ENCODE measurements around the gene SCAPER.
A peak's percentile ranks its signal among the peaks of the same experiment; 100 is the strongest.
"Not testable (repeated sequence)": the region's sequence is repeated elsewhere in the genome, so short reads cannot be mapped to it uniquely, and the experiment has no call there.

Gene SCAPER

GRCh38 chr15:76313731-76314130, 591.4 kb downstream of the SCAPER start:
- Histone ChIP-seq H3K27me3 (no peaks in the 10 kb centered on the region), H3K4me1 (no peaks in the 10 kb centered on the region), H3K4me3 (ENCODE audit: low read depth, low read length) (no peak overlapping the region), H3K36me3 (no peaks in the 10 kb centered on the region), H3K9me3 (no peaks in the 10 kb centered on the region)
- no peak for DNase-seq
- TF ChIP-seq CTCF (IDR thresholded peaks at IDR 0.05; ENCODE audit: low read depth, low read length) = no peak

- H3K9me3 ChIP-seq; H3K4me3 ChIP-seq (ENCODE audit: low read depth, low read length); DNase-seq; H3K4me1 ChIP-seq; H3K36me3 ChIP-seq; H3K27me3 ChIP-seq: not testable (repeated sequence)
These were observed 592.0 kb downstream of the SCAPER start for GRCh38 chr15:76313175-76313567.

GRCh38 chr15:76312540-76313174, 592.5 kb downstream of the SCAPER start:
- H3K4me3 ChIP-seq (ENCODE audit: low read depth, low read length) = no peak overlapping the region
- no peaks in the 10 kb centered on the region for H3K4me1 ChIP-seq
- TF ChIP-seq CTCF (IDR thresholded peaks at IDR 0.05; ENCODE audit: low read depth, low read length) = no peak
- no peaks in the 10 kb centered on the region for H3K36me3 ChIP-seq
- no peaks in the 10 kb centered on the region for H3K9me3 ChIP-seq
- H3K27me3 ChIP-seq = no peaks in the 10 kb centered on the region
- no peak for DNase-seq

GRCh38 chr15:76311100-76311953, 593.8 kb downstream of the SCAPER start, which contains the start of gene ETFA:
Gene ETFA, minus strand, starts transcription at chr15:76311469. Its CDS starts 81 bp downstream, at chr15:76311388.
- TF ChIP-seq CTCF (IDR thresholded peaks at IDR 0.05; ENCODE audit: low read depth, low read length) = no peak
- no peaks in the 10 kb centered on the region for H3K4me1 ChIP-seq

GRCh38 chr15:76310475-76311099, 594.6 kb downstream of the SCAPER start:
- no peaks in the 10 kb centered on the region for H3K4me1 ChIP-seq
- no peaks in the 10 kb centered on the region for H3K36me3 ChIP-seq
- peak overlapping the region; percentile 88 for H3K4me3 ChIP-seq (ENCODE audit: low read depth, low read length)
- DNase-seq = peak; percentile 28
- no peak for TF ChIP-seq CTCF (IDR thresholded peaks at IDR 0.05; ENCODE audit: low read depth, low read length)
- H3K9me3 ChIP-seq = no peaks in the 10 kb centered on the region
- no peaks in the 10 kb centered on the region for H3K27me3 ChIP-seq

More at GRCh38 chr15:76311100-76311953, 593.8 kb downstream of the SCAPER start, which contains the start of gene ETFA:
- peak; percentile 99 for DNase-seq
- no peaks in the 10 kb centered on the region for H3K36me3 ChIP-seq
- H3K9me3 ChIP-seq = no peaks in the 10 kb centered on the region
- H3K27me3 ChIP-seq = no peaks in the 10 kb centered on the region
- peak within 1 kb of the TSS; percentile 88 for H3K4me3 ChIP-seq (ENCODE audit: low read depth, low read length)

GRCh38 chr15:76309601-76310330, 595.4 kb downstream of the SCAPER start:
- Histone ChIP-seq H3K9me3 (no peaks in the 10 kb centered on the region), H3K27me3 (no peaks in the 10 kb centered on the region), H3K4me1 (no peaks in the 10 kb centered on the region), H3K4me3 (ENCODE audit: low read depth, low read length) (peak overlapping the region; percentile 88), H3K36me3 (no peaks in the 10 kb centered on the region)
- no peak for TF ChIP-seq CTCF (IDR thresholded peaks at IDR 0.05; ENCODE audit: low read depth, low read length)
- no peak for DNase-seq

All from BE2C (cell line).